GM19193 (cell line): ENCODE results near the gene PPWD1.

Source experiments
- POLR2A ChIP-seq: IDR thresholded peaks from 4 replicates; pipeline ENCODE4 v1.6.1; 2011; ENCODE audit not compliant: insufficient read depth, insufficient read length; ENCODE audit errors: extremely low read depth

Gene PPWD1

GRCh38 chr5:65612298-65612907 lies 49.3 kb downstream of the PPWD1 start:
- TF ChIP-seq POLR2A, result no peak

- TF ChIP-seq POLR2A, result no peak
These were observed 56.9 kb downstream of the PPWD1 start for GRCh38 chr5:65620021-65620420.

- TF ChIP-seq POLR2A, result no peak
These were observed 60.4 kb downstream of the PPWD1 start for GRCh38 chr5:65623482-65623881.

- peak; percentile 72 for TF ChIP-seq POLR2A
These were observed 61.0 kb downstream of the PPWD1 start, which contains the start of gene TRIM23 for GRCh38 chr5:65624025-65624570. Gene TRIM23, minus strand, starts transcription at chr5:65624333. Its CDS starts 59 bp downstream, at chr5:65624274.

GRCh38 chr5:65624571-65625555 lies 61.8 kb downstream of the PPWD1 start, which contains the start of the genes SHLD3 and TRAPPC13:
Gene SHLD3, plus strand, starts transcription at chr5:65625027. Its CDS starts 4,561 bp downstream, at chr5:65629588.
Gene TRAPPC13, plus strand, starts transcription at chr5:65625027. Its CDS starts 34 bp downstream, at chr5:65625061.
- TF ChIP-seq POLR2A, result peak; percentile 68

GRCh38 chr5:65625743-65626142 lies 62.6 kb downstream of the PPWD1 start:
- no peak for TF ChIP-seq POLR2A

- TF ChIP-seq POLR2A, result no peak
These were observed 67.9 kb downstream of the PPWD1 start for GRCh38 chr5:65630981-65631380.
